ENCODE measurements around the gene SCRT2.
A peak's percentile ranks its signal among the peaks of the same experiment; 100 is the strongest.

Gene SCRT2

DNA sequence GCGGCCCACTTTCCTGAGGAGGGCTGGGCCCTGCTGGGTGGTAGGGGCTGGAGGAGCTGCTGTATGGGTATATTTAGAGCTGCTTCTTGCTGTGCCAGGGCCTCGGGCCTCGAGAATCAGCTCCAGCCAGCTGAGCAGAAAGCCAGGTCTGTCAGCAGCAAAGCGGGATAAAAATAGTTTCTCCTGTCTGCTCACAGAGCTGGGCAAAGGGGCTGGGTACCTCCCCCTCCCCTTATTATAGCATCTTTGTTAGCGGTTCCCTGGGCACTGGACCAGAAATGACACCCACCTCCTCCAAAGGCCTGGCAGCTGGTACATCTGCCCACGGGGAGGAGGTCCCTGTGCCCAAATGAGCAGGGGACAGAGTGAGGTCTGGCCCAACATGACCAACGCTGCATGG is 6.0 kb downstream of the SCRT2 start:
- DNase-seq, result no peak

DNA sequence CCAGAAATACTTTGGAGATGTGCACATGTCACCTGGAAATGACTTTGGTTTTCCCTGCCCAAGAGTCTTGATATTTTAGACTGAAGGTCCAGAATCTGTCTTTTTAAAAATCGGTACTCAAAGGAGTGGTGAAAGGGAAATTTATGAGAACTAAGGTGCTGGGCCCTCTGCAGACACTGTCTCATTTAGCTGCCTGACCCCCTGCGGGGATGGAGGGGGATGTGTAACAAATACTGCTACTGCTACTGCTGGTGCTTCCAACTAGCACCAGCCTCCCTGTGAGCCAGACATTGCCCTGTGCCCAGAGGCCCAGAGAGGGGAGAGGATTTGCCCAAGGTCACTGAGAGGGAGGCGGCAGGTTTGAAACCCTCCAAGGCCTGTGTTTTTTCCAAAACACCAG is 7.0 kb downstream of the SCRT2 start:
- no peak for DNase-seq

GRCh38 chr20:668050-668449 is 7.6 kb downstream of the SCRT2 start:
- DNase-seq, result no peak

GRCh38 chr20:667351-668034 is 8.1 kb downstream of the SCRT2 start:
- DNase-seq, result no peak

DNA sequence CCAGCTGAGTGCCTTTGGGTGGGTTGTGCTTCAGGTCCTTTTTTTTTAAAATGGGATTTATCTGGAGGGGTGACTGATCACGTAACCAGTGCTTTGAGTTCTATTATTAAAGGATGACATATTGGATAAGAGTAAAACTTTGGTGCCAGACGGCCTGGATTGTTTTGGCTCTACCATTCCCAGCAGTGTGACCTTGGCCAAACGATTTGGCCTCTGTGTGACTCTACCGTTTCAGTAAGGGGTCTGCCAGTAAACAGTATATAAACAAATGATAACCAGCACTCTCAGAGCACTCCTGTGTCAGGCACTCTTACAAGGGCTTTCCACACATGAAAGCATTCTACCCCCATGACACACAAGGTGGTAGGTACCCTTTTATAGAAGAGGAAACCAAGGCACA is 8.7 kb downstream of the SCRT2 start:
- no peak for DNase-seq

- DNase-seq, result no peak
Measured at GRCh38 chr20:665276-665675, 10.3 kb downstream of the SCRT2 start.

- DNase-seq, result no peak
Measured at GRCh38 chr20:664576-664975, 11.0 kb downstream of the SCRT2 start.

- DNase-seq, result no peak
Measured at GRCh38 chr20:664151-664550, 11.5 kb downstream of the SCRT2 start.

DNA sequence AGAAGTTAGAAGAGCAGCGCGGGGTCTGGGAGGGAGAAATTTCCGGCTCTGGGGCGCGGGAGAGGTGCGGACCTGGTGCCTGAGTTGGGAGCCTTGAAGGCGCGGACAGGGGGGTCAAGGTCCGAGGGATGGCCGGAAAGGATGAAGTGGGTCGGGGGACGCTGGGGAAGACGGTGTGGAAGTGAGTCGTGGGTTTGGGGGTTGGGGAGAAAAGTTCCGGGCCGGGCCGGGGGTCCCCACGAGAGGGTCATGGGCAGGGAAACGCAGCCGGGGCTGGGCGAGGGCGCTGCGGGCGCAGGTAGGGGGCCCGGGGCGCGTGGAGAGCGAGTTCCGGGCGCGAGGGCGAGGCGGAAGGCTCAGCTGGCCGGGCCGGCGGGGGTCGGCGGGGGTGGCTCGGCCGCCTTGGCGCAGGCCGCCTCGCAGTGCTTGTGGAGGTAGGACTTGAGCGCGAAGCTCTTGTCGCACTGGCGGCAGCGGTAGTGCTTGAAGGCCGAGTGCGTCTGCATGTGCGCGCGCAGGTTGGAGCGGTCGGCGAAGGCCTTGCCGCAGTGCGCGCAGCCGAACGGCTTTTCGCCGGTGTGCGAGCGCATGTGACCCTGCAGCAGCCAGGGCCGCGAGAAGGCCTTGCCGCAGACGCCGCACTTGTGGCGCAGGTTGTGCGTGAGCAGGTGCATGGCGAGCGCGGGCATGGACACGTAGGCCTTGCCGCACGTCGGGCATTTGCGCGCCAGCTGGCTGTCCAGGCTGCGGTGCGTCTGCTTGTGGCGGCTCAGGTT is 12.1 kb downstream of the SCRT2 start:
- no peak for DNase-seq

DNA sequence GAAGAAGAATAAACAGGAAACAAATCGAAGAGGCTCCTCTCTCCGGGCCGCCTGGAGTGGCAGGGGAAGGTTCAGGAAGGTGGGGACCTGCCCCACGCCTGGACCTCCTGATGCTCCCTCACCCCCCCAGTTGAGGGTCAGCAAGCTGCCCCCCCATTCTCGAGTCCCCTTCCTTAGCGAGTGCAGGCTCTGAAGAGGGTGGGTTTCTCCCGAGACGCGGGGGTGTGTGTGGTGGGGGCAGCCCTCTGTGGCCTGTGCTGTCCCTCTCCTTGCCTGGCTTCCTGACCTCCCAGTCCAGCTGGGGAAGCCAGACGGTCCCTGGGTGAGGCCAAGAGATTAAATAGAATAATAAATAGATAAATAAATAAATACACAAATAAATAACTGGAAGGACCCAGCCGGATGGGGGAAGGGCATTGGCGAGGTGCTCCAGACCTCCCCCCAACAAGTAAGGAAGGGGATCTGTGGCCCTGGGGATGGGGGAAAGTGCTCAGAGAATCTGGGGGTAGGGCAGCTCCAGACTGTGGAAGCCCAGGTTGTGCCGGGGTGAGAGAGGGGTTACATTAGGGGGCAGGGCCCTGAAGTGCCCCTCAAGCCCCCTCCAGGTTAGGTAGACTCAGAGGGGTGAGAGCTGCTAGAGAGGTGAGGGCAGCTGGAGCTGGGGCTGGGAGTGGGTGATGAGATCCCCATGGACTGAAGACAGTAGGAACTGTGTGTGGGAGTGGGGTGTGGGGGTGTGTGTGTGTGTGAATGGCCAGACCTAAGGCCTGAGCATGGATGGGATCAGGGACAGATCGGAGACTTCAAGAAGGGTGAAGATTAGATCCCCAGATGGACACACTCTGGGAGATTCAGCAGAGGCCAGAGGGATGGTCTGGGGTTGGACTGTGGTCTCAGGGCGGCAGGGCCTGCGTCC is 13.1 kb downstream of the SCRT2 start:
- DNase-seq, result no peak

GRCh38 chr20:661474-662270 is 13.9 kb downstream of the SCRT2 start:
- DNase-seq, result no peak

DNA sequence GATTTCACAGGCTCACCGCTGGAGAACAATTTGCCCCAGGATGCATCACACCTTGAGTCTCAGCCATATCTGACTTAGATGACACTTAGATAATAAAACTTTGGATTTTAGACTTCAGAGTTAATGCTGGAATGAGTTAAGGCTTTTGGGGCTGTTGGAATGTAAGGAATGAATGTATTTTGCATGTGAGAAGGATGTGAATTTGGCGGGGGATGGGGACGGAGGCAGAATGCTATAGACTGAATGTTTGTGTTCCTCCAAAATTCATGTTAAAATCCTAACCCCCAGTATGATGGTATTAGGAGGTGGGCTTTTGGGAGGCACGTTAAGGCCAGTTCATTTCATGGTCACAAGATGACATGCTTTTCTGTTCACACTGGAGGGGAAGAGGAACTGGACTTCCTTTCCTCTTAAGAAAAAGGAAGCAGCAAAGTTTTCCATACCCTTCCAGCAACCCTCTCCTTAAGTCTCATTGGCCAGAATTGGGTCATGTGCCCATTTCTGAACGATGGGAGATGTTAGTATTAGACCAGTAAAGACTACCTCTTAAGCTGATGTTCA is 16.8 kb downstream of the SCRT2 start:
- DNase-seq, result no peak

GRCh38 chr20:658202-658601 is 17.4 kb downstream of the SCRT2 start:
- no peak for DNase-seq

- DNase-seq, result no peak
Measured at GRCh38 chr20:655726-656624, 19.6 kb downstream of the SCRT2 start.

GRCh38 chr20:654417-654750 is 21.2 kb downstream of the SCRT2 start:
- no peak for DNase-seq

DNA sequence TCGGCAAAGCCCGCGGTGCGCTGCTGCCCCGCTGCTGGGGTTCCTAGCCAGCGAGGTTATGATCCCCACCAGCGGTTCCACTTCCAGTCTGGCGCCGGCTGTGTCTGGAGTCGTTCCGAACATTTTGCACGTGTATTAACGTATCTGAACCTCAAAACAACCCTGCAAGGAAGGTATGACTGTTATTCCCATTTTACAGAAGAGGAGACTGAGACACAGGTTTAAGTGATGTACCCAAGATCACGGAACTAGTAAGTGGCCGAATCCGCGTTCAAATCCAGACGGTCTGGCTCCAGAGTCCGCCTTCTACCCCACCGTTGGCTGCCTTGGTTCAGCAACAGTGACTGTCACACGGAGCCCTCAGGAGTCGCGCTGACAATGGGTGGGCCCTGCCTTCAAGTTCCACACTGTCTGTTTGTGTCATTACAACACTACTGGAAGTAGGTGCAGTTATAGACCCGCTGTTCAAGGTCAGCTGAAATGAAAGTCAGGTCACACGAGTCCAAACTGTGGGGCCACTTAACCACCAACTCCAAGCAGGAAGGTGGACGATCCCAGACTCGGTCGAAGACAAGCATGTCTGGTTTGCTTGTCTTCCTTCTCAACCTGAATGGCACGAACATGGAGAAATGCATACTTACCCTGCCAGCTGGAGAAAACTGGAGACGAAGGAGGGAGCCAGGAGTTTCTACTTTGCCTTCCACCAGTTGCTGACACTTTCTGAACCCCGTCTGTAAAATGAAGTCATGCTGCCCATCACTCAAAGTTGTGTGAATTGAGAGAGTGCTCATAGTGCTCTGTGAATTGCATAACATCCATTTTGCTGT is 21.8 kb downstream of the SCRT2 start:
- peak; percentile 40 for DNase-seq

- peak; percentile 40 for DNase-seq
Measured at GRCh38 chr20:653110-653589, 22.5 kb downstream of the SCRT2 start, which contains the start of gene SRXN1. Gene SRXN1, minus strand, starts transcription at chr20:653200. Its CDS starts 15 bp downstream, at chr20:653185.

- no peak for DNase-seq
Measured at GRCh38 chr20:652615-653109, 22.9 kb downstream of the SCRT2 start.

GRCh38 chr20:651713-652614 is 23.6 kb downstream of the SCRT2 start:
- DNase-seq, result no peak

All from DMS79 treated with DMSO at 0.1 percent for 48 hours (cell line).